HEK293 (cell line): Measurements from ENCODE around the gene MALT1.
A peak's percentile ranks its signal among the peaks of the same experiment; 100 is the strongest.

Source experiments
- CTCF ChIA-PET: fragments of 350-600 bp; formaldehyde crosslinking; extraction: SDS; loops from one replicate; lab custom pipeline; 2021; ENCODE audit warnings: antibody characterized with exemption; lab: Yijun Ruan, JAX
- POLR2A ChIA-PET: fragments of 300-600 bp; formaldehyde crosslinking; extraction: SDS; loops from one replicate; lab custom pipeline; 2020; ENCODE audit warnings: antibody characterized with exemption, inconsistent platforms; lab: Yijun Ruan, JAX
- H3K27ac ChIP-seq: fragments of 200-500 bp; sonication (Bioruptor generic); 2 replicates; pipeline ENCODE4 v1.5.1; 2014; ENCODE audit warnings: low read depth, low read length, control low read depth, inconsistent platforms; ENCODE audit errors: extremely low read depth
- H3K36me3 ChIP-seq, 2 experiments: fragments of 200-500 bp in 1 of 2; sonication (Bioruptor generic) in 1 of 2; 1 replicate in 1 of 2; 2 replicates in 1 of 2; pipeline ENCODE4 v1.5.1; 2014 to 2017; ENCODE audit warnings: inconsistent platforms in 2 of 2, low read length in 2 of 2; ENCODE audit not compliant: control insufficient read depth in 2 of 2, insufficient read depth in 1 of 2
- H3K4me1 ChIP-seq: fragments of 200-500 bp; sonication (Bioruptor generic); 2 replicates; pipeline ENCODE4 v1.5.1; 2014; ENCODE audit warnings: mild to moderate bottlenecking, low read length, inconsistent platforms; ENCODE audit not compliant: control insufficient read depth, insufficient read depth
- H3K4me3 ChIP-seq: 2 replicates; pipeline ENCODE4 v1.5.1; 2011; ENCODE audit warnings: low read depth, mild to moderate bottlenecking, control low read depth, low read length, moderate library complexity
- H3K9me3 ChIP-seq: fragments of 200-500 bp; sonication (Bioruptor generic); 2 replicates; pipeline ENCODE4 v1.5.1; 2014; ENCODE audit warnings: low read depth, low read length, inconsistent platforms; ENCODE audit not compliant: control insufficient read depth, insufficient read depth
- CTCF ChIP-seq: fragments of 450-650 bp; formaldehyde crosslinking; IDR thresholded peaks from 2 replicates; pipeline ENCODE4 v1.5.1; 2016; ENCODE audit warnings: missing biosample characterization, missing genetic modification characterization
- INSM2 ChIP-seq: fragments of 450-650 bp; formaldehyde crosslinking; IDR thresholded peaks from 2 replicates; pipeline ENCODE4 v1.5.1; 2016; ENCODE audit warnings: missing biosample characterization, missing genetic modification characterization
- MEIS1 ChIP-seq: sonication (generic); formaldehyde crosslinking; IDR thresholded peaks from 2 replicates; pipeline ENCODE4 v1.8.1; 2022; ENCODE audit warnings: missing genetic modification reagents, mild to moderate bottlenecking, borderline replicate concordance
- MZF1 ChIP-seq: fragments of 450-650 bp; formaldehyde crosslinking; IDR thresholded peaks from 2 replicates; pipeline ENCODE4 v1.5.1; 2017; ENCODE audit warnings: missing biosample characterization, missing genetic modification characterization, borderline replicate concordance
- REPIN1 ChIP-seq: fragments of 450-650 bp; formaldehyde crosslinking; IDR thresholded peaks from 2 replicates; pipeline ENCODE4 v1.5.1; 2017; ENCODE audit warnings: missing biosample characterization, missing genetic modification characterization, low read depth
- REST ChIP-seq: fragments of 450-650 bp; formaldehyde crosslinking; IDR thresholded peaks from 2 replicates; pipeline ENCODE4 v1.5.1; 2016; ENCODE audit warnings: missing biosample characterization, missing genetic modification characterization
- ZBTB1 ChIP-seq: fragments of 450-650 bp; formaldehyde crosslinking; IDR thresholded peaks from 2 replicates; pipeline ENCODE4 v1.5.1; 2016; ENCODE audit warnings: missing biosample characterization, missing genetic modification characterization
- ZBTB6 ChIP-seq: fragments of 450-650 bp; formaldehyde crosslinking; IDR thresholded peaks from 2 replicates; pipeline ENCODE4 v1.5.1; 2017; ENCODE audit warnings: missing biosample characterization, missing genetic modification characterization
- ZEB2 ChIP-seq: fragments of 450-650 bp; formaldehyde crosslinking; IDR thresholded peaks from 2 replicates; pipeline ENCODE4 v1.5.1; 2016; ENCODE audit warnings: missing biosample characterization, missing genetic modification characterization
- ZNF221 ChIP-seq: fragments of 450-650 bp; formaldehyde crosslinking; IDR thresholded peaks from 2 replicates; pipeline ENCODE4 v1.5.1; 2017; ENCODE audit warnings: missing biosample characterization, missing genetic modification characterization, borderline replicate concordance
- ZNF274 ChIP-seq, 2 experiments: fragments of 200-500 bp in 1 of 2; fragments of 450-650 bp in 1 of 2; sonication (Bioruptor generic) in 1 of 2; formaldehyde crosslinking in 1 of 2; IDR thresholded peaks; 2 replicates each; pipeline versions ENCODE4 v1.5.1 to v1.6.1; 2014 to 2016; ENCODE audit warnings: borderline replicate concordance in 1 of 2, inconsistent platforms in 1 of 2, low read length in 1 of 2, missing biosample characterization in 1 of 2, missing genetic modification characterization in 1 of 2
- ZNF292 ChIP-seq: fragments of 450-650 bp; formaldehyde crosslinking; IDR thresholded peaks from 2 replicates; pipeline ENCODE4 v1.5.1; 2016; ENCODE audit warnings: low read depth, missing biosample characterization, missing genetic modification characterization, borderline replicate concordance
- ZNF335 ChIP-seq: fragments of 450-650 bp; formaldehyde crosslinking; conservative IDR thresholded peaks from 2 replicates; pipeline ENCODE4 v1.5.1; 2016; ENCODE audit warnings: missing biosample characterization, missing genetic modification characterization
- ZNF391 ChIP-seq: fragments of 450-650 bp; formaldehyde crosslinking; IDR thresholded peaks from 2 replicates; pipeline ENCODE4 v1.5.1; 2016; ENCODE audit warnings: low read depth, missing biosample characterization, missing genetic modification characterization, borderline replicate concordance
- ZNF398 ChIP-seq: fragments of 450-650 bp; formaldehyde crosslinking; IDR thresholded peaks from 2 replicates; pipeline ENCODE4 v1.5.1; 2017; ENCODE audit warnings: missing biosample characterization, missing genetic modification characterization
- ZNF501 ChIP-seq: fragments of 450-650 bp; formaldehyde crosslinking; IDR thresholded peaks from 2 replicates; pipeline ENCODE4 v1.5.1; 2016; ENCODE audit warnings: missing biosample characterization, missing genetic modification characterization
- ZNF510 ChIP-seq: fragments of 450-650 bp; formaldehyde crosslinking; IDR thresholded peaks from 2 replicates; pipeline ENCODE4 v1.5.1; 2018; ENCODE audit warnings: mild to moderate bottlenecking, missing genetic modification characterization, missing biosample characterization; ENCODE audit not compliant: insufficient replicate concordance
- ZNF549 ChIP-seq: fragments of 450-650 bp; IDR thresholded peaks from 2 replicates; pipeline ENCODE4 v1.5.1; 2018; ENCODE audit warnings: missing biosample characterization, missing genetic modification characterization, mild to moderate bottlenecking, inconsistent platforms, moderate library complexity
- ZNF692 ChIP-seq: fragments of 450-650 bp; formaldehyde crosslinking; IDR thresholded peaks from 2 replicates; pipeline ENCODE4 v1.5.1; 2016; ENCODE audit warnings: missing biosample characterization, missing genetic modification characterization
- ZNF777 ChIP-seq: fragments of 450-650 bp; formaldehyde crosslinking; IDR thresholded peaks from 2 replicates; pipeline ENCODE4 v1.5.1; 2017; ENCODE audit warnings: missing biosample characterization, missing genetic modification characterization, borderline replicate concordance
- ZSCAN30 ChIP-seq: fragments of 450-650 bp; IDR thresholded peaks from 2 replicates; pipeline ENCODE4 v1.5.1; 2018; ENCODE audit warnings: missing biosample characterization, mild to moderate bottlenecking, missing genetic modification characterization, moderate library complexity
- ZXDB ChIP-seq: fragments of 450-650 bp; formaldehyde crosslinking; IDR thresholded peaks from 2 replicates; pipeline ENCODE4 v1.5.1; 2016; ENCODE audit warnings: missing biosample characterization, missing genetic modification characterization

The MALT1 gene

GRCh38 chr18:58670404-58671110, 708 bp upstream of the MALT1 start:
- no peaks in the 10 kb centered on the region for H3K9me3 ChIP-seq
- POLR2A ChIA-PET: interaction anchor here (0.6 to 2.7 kb wide), 36 partner anchors 10 to 409 kb away, joined by 3 to 36 read pairs (median 4); no protein-coding TSS in a partner anchor
- peak overlapping the region; percentile 58 for H3K4me3 ChIP-seq
- H3K36me3 ChIP-seq: no peaks in the 10 kb centered on the region; a peak in 1 of 3 replicates
- peak overlapping the region; percentile 62 for H3K27ac ChIP-seq
- peaks cover 35% of the 10 kb centered on the region for H3K4me1 ChIP-seq
- CTCF ChIA-PET: interaction anchor here (0.6 to 3.2 kb wide), 7 partner anchors 10 to 100 kb away, joined by 3 to 18 read pairs (median 3); no protein-coding TSS in a partner anchor
- TF ChIP-seq ZNF292 (tag by site-specific recombination) (no peak), ZBTB1 (tag by site-specific recombination) (no peak), ZNF274 (IDR thresholded peaks at IDR 0.05; ENCODE audit: low read length) (no peak), ZNF274 (tag by site-specific recombination; IDR thresholded peaks at IDR 0.05; ENCODE audit: borderline replicate concordance) (no peak), MEIS1 (CRISPR knock-in tag) (no peak), INSM2 (tag by site-specific recombination) (no peak), ZNF221 (no peak), ZNF549 (no peak), ZNF692 (tag by site-specific recombination) (no peak; the same call in 1 of the 2 replicates), ZNF510 (tag by site-specific recombination) (no peak), ZNF391 (tag by site-specific recombination) (no peak), ZNF501 (tag by site-specific recombination) (peak; percentile 78; the same call in 1 of the 2 replicates), ZXDB (no peak), REST (tag by site-specific recombination) (no peak), ZNF777 (tag by site-specific recombination) (peak; percentile 58; the same call in 1 of the 2 replicates), ZNF398 (tag by site-specific recombination) (no peak), ZBTB6 (tag by site-specific recombination) (peak; percentile 45; the same call in 1 of the 2 replicates), CTCF (tag by site-specific recombination) (no peak), ZNF335 (tag by site-specific recombination) (peak; percentile 66), REPIN1 (tag by site-specific recombination) (no peak), MZF1 (tag by site-specific recombination) (no peak), ZEB2 (tag by site-specific recombination) (no peak), ZSCAN30 (tag by site-specific recombination) (no peak)
